ENCODE data around the gene MIEN1.

The MIEN1 gene

DNA sequence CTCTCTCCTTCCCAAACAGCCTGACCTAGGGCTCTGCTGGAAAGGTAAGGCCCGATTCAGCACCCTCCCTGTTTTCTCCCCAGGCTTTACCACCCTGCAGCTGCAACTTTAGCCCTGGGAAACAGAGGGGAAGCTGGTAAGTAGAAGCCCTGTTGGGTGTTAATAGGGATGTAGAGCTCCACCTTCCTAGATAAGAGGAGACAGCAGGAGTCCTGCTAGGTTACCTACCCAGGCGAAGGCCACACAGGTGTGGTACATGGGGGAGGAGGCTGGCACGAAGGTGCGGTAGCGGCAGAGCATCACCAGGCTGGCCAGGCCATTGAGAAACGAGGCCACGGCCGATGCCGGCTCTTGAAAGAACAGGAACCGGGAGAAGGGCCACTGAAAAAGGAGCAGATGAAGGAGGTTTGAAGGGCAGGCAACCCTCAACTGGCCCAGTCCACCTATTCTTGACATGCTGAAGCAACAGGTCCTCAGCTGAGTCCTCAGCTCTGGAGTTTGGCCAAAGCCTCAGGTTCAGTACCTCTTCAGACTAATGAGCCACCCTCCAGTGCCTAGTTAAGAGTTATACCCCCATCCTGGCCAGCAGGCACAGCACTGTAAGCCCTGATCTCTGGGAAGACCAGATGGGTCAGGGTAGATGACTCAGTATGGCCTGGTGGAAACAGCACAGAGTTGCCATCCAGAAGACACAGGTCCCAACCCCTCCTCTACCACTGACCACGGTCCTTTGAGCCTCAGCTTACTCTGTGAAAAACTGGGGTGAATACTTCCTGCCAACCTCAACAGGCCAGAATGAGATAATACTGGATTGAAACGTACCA is 45.8 kb downstream of the MIEN1 start:
- Histone ChIP-seq H3K4me3 (ENCODE audit: low read depth in 1 of 2, low read length in 2 of 2) (no peak overlapping the region), H3K36me3 (ENCODE audit: control insufficient read depth in 1 of 2, insufficient read depth in 2 of 2, low read length in 2 of 2) (peaks cover 0 to 26% of the 10 kb centered on the region in 2 donors), H3K27ac (ENCODE audit: low read depth, low read length) (no peak overlapping the region), H3K9me3 (ENCODE audit: control insufficient read depth in 1 of 2, low read length in 2 of 2) (no peaks in the 10 kb centered on the region), H3K27me3 (ENCODE audit: control insufficient read depth in 1 of 2, insufficient read depth in 2 of 2, low read length in 2 of 2) (no peaks in the 10 kb centered on the region), H3K4me1 (ENCODE audit: control insufficient read depth in 1 of 2, insufficient read depth in 2 of 2, low read length in 2 of 2) (peaks cover 26 to 42% of the 10 kb centered on the region in 2 donors), H3K9ac (ENCODE audit: low read depth in 1 of 2, low read length in 2 of 2) (no peak overlapping the region)

DNA sequence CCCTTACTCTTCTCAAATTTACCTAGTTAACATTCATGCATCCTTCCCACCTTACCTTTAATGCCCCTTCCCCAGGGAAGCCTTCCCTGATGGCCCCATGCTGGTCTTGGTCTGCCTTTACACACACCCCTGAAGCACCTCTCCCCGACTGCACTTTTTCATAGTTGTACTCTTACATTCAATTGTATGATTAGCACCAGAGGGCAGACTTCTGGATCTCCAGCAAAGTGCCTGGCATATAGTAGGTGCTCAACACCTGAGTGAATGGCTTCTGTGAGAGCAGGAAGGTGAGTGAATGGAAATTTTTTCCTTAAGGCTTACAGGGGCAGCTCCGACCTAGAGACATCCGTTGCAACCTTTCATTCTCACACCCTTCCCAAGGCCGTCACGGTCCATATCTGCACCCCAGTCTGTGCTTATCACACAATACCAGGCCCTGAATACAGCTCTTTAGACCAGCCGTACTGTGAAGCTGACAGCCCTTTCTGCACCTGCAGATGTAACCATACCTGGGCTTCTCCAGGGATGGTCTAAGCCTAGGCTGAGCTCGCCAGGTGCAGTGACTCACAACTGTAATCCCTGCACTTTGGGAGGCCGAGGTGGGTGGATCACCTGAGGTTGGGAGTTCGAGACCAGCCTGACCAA is 46.9 kb downstream of the MIEN1 start:
- Histone ChIP-seq H3K4me1 (ENCODE audit: control insufficient read depth in 1 of 2, insufficient read depth in 2 of 2, low read length in 2 of 2) (peaks cover 31 to 43% of the 10 kb centered on the region in 2 donors), H3K4me3 (ENCODE audit: low read depth in 1 of 2, low read length in 2 of 2) (no peak overlapping the region), H3K27me3 (ENCODE audit: control insufficient read depth in 1 of 2, insufficient read depth in 2 of 2, low read length in 2 of 2) (no peaks in the 10 kb centered on the region), H3K9me3 (ENCODE audit: control insufficient read depth in 1 of 2, low read length in 2 of 2) (no peaks in the 10 kb centered on the region), H3K27ac (ENCODE audit: low read depth, low read length) (no peak overlapping the region), H3K36me3 (ENCODE audit: control insufficient read depth in 1 of 2, insufficient read depth in 2 of 2, low read length in 2 of 2) (peaks cover 0 to 26% of the 10 kb centered on the region in 2 donors), H3K9ac (ENCODE audit: low read depth in 1 of 2, low read length in 2 of 2) (no peak overlapping the region)

DNA sequence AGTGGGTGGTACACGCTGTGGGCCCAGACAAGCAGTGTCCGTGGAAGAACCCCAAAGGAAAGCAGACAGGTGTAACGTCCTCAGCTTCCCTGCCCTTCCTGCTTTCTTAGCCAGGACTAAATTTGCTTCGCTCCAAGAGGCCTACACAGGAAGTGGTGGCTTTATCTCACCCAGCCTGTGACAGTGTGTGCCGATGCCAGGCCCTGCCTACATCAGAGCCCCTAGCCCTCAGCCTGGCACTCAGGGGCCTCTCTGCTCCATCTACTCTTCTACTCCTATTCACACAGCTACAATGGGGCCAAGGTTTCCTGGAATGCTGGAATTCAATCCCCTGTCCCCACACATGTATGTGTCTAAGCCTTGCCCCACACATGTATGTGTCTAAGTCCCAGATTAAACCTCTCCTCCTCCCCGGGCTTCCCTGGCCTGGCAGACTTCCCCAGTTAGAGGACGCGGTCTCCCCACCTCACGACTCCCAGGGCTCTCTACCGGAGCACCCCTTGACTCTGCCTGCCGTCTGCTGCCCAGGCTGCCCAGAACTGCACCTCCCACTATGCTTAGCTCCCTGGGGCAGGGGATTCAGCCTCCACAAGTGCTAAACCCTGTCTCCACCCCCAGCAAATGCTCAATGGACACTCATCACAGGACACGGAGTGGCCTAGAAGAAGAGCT is 50.7 kb downstream of the MIEN1 start:
- Histone ChIP-seq H3K9me3 (ENCODE audit: control insufficient read depth in 1 of 2, low read length in 2 of 2) (no peaks in the 10 kb centered on the region), H3K36me3 (ENCODE audit: control insufficient read depth in 1 of 2, insufficient read depth in 2 of 2, low read length in 2 of 2) (peaks cover 0 to 20% of the 10 kb centered on the region in 2 donors), H3K27ac (ENCODE audit: low read depth, low read length) (peak overlapping the region; percentile 76), H3K9ac (ENCODE audit: low read depth in 1 of 2, low read length in 2 of 2) (peak overlapping the region; percentile 13 to 53), H3K27me3 (ENCODE audit: control insufficient read depth in 1 of 2, insufficient read depth in 2 of 2, low read length in 2 of 2) (no peaks in the 10 kb centered on the region), H3K4me1 (ENCODE audit: control insufficient read depth in 1 of 2, insufficient read depth in 2 of 2, low read length in 2 of 2) (peaks cover 59 to 67% of the 10 kb centered on the region in 2 donors), H3K4me3 (ENCODE audit: low read depth in 1 of 2, low read length in 2 of 2) (no peak overlapping the region)

All from duodenal mucosa (tissue), 2 donors.